ENCODE results near the gene SMC3. TPM values are rescaled to one million over a fixed set of nuclear protein-coding genes. Genes with fewer than 3 reads are reported as not detected.

The SMC3 gene
- total and polyA plus RNA-seq, 2 of the 4 experiments (the other 2 are of a cell fraction): 15.0 to 15.2 TPM

- dilution Hi-C loops (cut with HindIII; ENCODE audit: low sequenced_read_pairs, unreplicated experiment): no loop called here
- ChIA-PET POLR2A (ENCODE audit: unreplicated experiment) (no interaction called here), CTCF (interaction anchor here (0.8 to 1.6 kb wide), 3 partner anchors 22 to 243 kb away, joined by 3 to 8 read pairs (median 3); no protein-coding TSS in a partner anchor)
- Histone ChIP-seq H3K4me2 (ENCODE audit: low read depth, low read length) (no peak overlapping the region), H4K5ac (ENCODE audit: low read depth, low read length) (no peak overlapping the region), H2AFZ (replicated peaks; ENCODE audit: low read length, poor library complexity) (no peak overlapping the region), H3K27ac (ENCODE audit: insufficient read depth, low read length) (no peak overlapping the region), H4K91ac (ENCODE audit: insufficient read depth, low read depth, low read length) (no peak overlapping the region), H3K14ac (replicated peaks; ENCODE audit: low read depth, low read length) (no peak overlapping the region), H3K4me1 (ENCODE audit: control insufficient read depth, insufficient read depth, low read length) (peaks cover 2% of the 10 kb centered on the region), H2BK5ac (ENCODE audit: low read depth, low read length, poor library complexity, severe bottlenecking) (no peak overlapping the region), H4K8ac (ENCODE audit: low read depth in 2 of 2, low read length in 2 of 2) (no peak overlapping the region), H3K9me3 (ENCODE audit: control insufficient read depth, insufficient read depth, low read length) (no peaks in the 10 kb centered on the region), H3K4me3 (ENCODE audit: insufficient read depth, low read depth, low read length) (no peak overlapping the region), H2AK9ac (replicated peaks; ENCODE audit: low read depth, low read length, poor library complexity) (no peak overlapping the region), H4K20me1 (ENCODE audit: insufficient read depth, low read length) (no peaks in the 10 kb centered on the region; the same call in 1 of the 2 replicates), H3K27me3 (ENCODE audit: control insufficient read depth, insufficient read depth, low read length) (peaks cover 19% of the 10 kb centered on the region), H2AK5ac (ENCODE audit: low read depth, low read length) (0 out of 2 replicates have a peak overlapping the region, but pooled peaks have one; percentile 38), H2BK120ac (ENCODE audit: low read depth, low read length) (no peak overlapping the region), H3K23ac (ENCODE audit: low read depth, low read length) (0 out of 2 replicates have a peak overlapping the region, but pooled peaks have one; percentile 48), H3K9me1 (ENCODE audit: insufficient read depth, low read length) (no peaks in the 10 kb centered on the region), H3K18ac (ENCODE audit: low read depth, low read length) (no peak overlapping the region; the same call in 1 of the 2 replicates), H3K9ac (ENCODE audit: low read depth, low read length) (no peak overlapping the region), H3K36me3 (ENCODE audit: control insufficient read depth, insufficient read depth, low read length) (no peaks in the 10 kb centered on the region), H3K79me1 (ENCODE audit: low read depth in 1 of 2, low read length in 2 of 2) (no peaks in the 10 kb centered on the region), H2BK20ac (ENCODE audit: low read depth, low read length) (no peak overlapping the region), H3K56ac (ENCODE audit: extremely low read depth, insufficient read depth, low read length) (no peak overlapping the region), H2BK15ac (ENCODE audit: low read depth, low read length) (0 out of 3 replicates have a peak overlapping the region, but pooled peaks have one; percentile 26), H3K4ac (ENCODE audit: low read depth, low read length) (0 out of 2 replicates have a peak overlapping the region, but pooled peaks have one; percentile 0)
- DNase-seq: no peak
- WGBS, 2 experiments (ENCODE audit: extremely low coverage in 2 of 2, insufficient read length in 1 of 2): no CpG with 5 or more reads among the region's 1 CpG
- no peak for ATAC-seq (ENCODE audit: low read depth)
- BruUV-seq (replicated peaks): no TSS peak
- intact Hi-C loops (cut with micrococcal nuclease): no loop called here
- TF ChIP-seq MXI1 (IDR thresholded peaks at IDR 0.05; ENCODE audit: borderline replicate concordance, low read depth, low read length) (no peak), USF2 (IDR thresholded peaks at IDR 0.05; ENCODE audit: low read depth, low read length) (no peak), NFE2L2 (IDR thresholded peaks at IDR 0.05; ENCODE audit: low read depth, low read length) (no peak), BHLHE40 (IDR thresholded peaks at IDR 0.05; ENCODE audit: low read depth, low read length) (no peak), POLR2A (IDR thresholded peaks at IDR 0.05; ENCODE audit: low read depth, low read length) (no peak)
- in situ Hi-C loops (cut with MboI; ENCODE audit: low sequenced_read_pairs): no loop called here
Observed at GRCh38 chr10:110650265-110650668, 82.8 kb downstream of the SMC3 start.
